ENCODE measurements around the gene RECK.

- TF ChIP-seq CTCF (IDR thresholded peaks at IDR 0.05) = no peak
- TF ChIP-seq ZFX (IDR thresholded peaks at IDR 0.05; ENCODE audit: borderline replicate concordance) = no peak
Observed at GRCh38 chr9:36135741-36136271, 99.1 kb downstream of the RECK start.
